AG09319 (cell line): ENCODE results near the gene ARID1B.

Experiments used
- DNase-seq: peaks from one replicate; pipeline ENCODE4 v3.0.0-alpha.2; 2010; ENCODE audit warnings: low read depth; ENCODE audit errors: extremely low read depth
- CTCF ChIP-seq: IDR thresholded peaks from 2 replicates; pipeline ENCODE4 v1.5.1; 2011; ENCODE audit warnings: low read depth, mild to moderate bottlenecking, inconsistent platforms, low read length, moderate library complexity

ARID1B gene

GRCh38 chr6:157092736-157093135 is 315.6 kb downstream of the ARID1B start:
- DNase-seq = no peak

GRCh38 chr6:157093536-157093935 is 316.4 kb downstream of the ARID1B start:
- no peak for TF ChIP-seq CTCF
- no peak for DNase-seq

More at GRCh38 chr6:157092736-157093135, 315.6 kb downstream of the ARID1B start:
- no peak for TF ChIP-seq CTCF

- DNase-seq = no peak
- TF ChIP-seq CTCF = no peak
Measured at GRCh38 chr6:157094038-157094437, 316.9 kb downstream of the ARID1B start.

GRCh38 chr6:157095084-157095483 is 317.9 kb downstream of the ARID1B start:
- no peak for TF ChIP-seq CTCF

GRCh38 chr6:157095569-157095968 is 318.4 kb downstream of the ARID1B start:
- TF ChIP-seq CTCF = no peak
- DNase-seq = no peak

More at GRCh38 chr6:157095084-157095483, 317.9 kb downstream of the ARID1B start:
- DNase-seq = no peak

GRCh38 chr6:157096105-157096504 is 318.9 kb downstream of the ARID1B start:
- DNase-seq = no peak
- TF ChIP-seq CTCF = no peak

GRCh38 chr6:157096522-157096921 is 319.3 kb downstream of the ARID1B start:
- no peak for TF ChIP-seq CTCF
- DNase-seq = no peak
